Smooth muscle cell (in vitro differentiated cells): ENCODE results near the gene RTN4IP1. TPM values are rescaled to one million over a fixed set of nuclear protein-coding genes. Genes with fewer than 3 reads are reported as not detected.

Source experiments
- DNase-seq: peaks from one replicate; lab custom pipeline; 2025; ENCODE audit not compliant: unreplicated experiment; lab: John Stamatoyannopoulos, UW
- H2AFZ ChIP-seq: fragments of 200-600 bp; sonication (generic); 2 replicates; pipeline ENCODE4 v1.6.0; 2016; ENCODE audit warnings: antibody characterized with exemption, low read depth, mild to moderate bottlenecking
- H3F3A ChIP-seq: fragments of 200-600 bp; sonication (generic); 2 replicates; pipeline ENCODE4 v1.6.0; 2017; ENCODE audit warnings: antibody characterized with exemption, low read depth
- H3K27ac ChIP-seq: fragments of 200-600 bp; sonication (generic); 2 replicates; pipeline ENCODE4 v1.5.1; 2016; ENCODE audit warnings: low read depth, mild to moderate bottlenecking
- H3K27me3 ChIP-seq: fragments of 200-600 bp; sonication (generic); 2 replicates; pipeline ENCODE4 v1.6.1; 2016; ENCODE audit warnings: low read depth, mild to moderate bottlenecking
- H3K36me3 ChIP-seq: fragments of 200-600 bp; sonication (generic); 2 replicates; pipeline ENCODE4 v1.5.1; 2016; ENCODE audit warnings: low read depth
- H3K4me1 ChIP-seq: fragments of 200-600 bp; sonication (generic); 2 replicates; pipeline ENCODE4 v1.5.1; 2016; ENCODE audit warnings: low read depth
- H3K4me2 ChIP-seq: fragments of 200-600 bp; sonication (generic); 2 replicates; pipeline ENCODE4 v1.6.0; 2016; ENCODE audit warnings: mild to moderate bottlenecking
- H3K4me3 ChIP-seq: fragments of 200-600 bp; sonication (generic); 2 replicates; pipeline ENCODE4 v1.5.1; 2016; ENCODE audit warnings: mild to moderate bottlenecking
- H3K79me2 ChIP-seq: fragments of 200-600 bp; sonication (generic); 2 replicates; pipeline ENCODE4 v1.6.0; 2016; ENCODE audit warnings: low read depth, mild to moderate bottlenecking
- H3K9ac ChIP-seq: fragments of 200-600 bp; sonication (generic); 2 replicates; pipeline ENCODE4 v1.6.0; 2016; ENCODE audit warnings: low read depth
- H3K9me3 ChIP-seq: fragments of 200-600 bp; sonication (generic); replicated peaks from 2 replicates; pipeline ENCODE4 v1.5.1; 2016; ENCODE audit warnings: low read depth
- H4K20me1 ChIP-seq: fragments of 200-600 bp; sonication (generic); 2 replicates; pipeline ENCODE4 v1.6.0; 2016; ENCODE audit warnings: low read depth
- WGBS: methylation state at CpG from one replicate; pipeline ENCODE4 v1.1.7; 2016; ENCODE audit warnings: low lambda C conversion rate; 5-methylcytosine and 5-hydroxymethylcytosine counted together
- polyA plus RNA-seq: library from polyadenylated mRNA; unstranded; fragments of >200 nt; fragmentation: Nextera tagmentation; extraction: Ambion mirVana; gene quantifications from 2 replicates; pipeline ENCODE4 v1.2.1, GENCODE V29; 2016
- total RNA-seq: library from RNA; depleted of rRNA; stranded (reverse); fragments of >200 nt; gene quantifications from 2 replicates; pipeline ENCODE4 v1.2.3, GENCODE V29; 2014
- TF ChIP-seq, protein P1 (sequence below): fragments of 200-600 bp; sonication (generic); IDR thresholded peaks from 2 replicates; pipeline ENCODE4 v1.5.1; 2017; ENCODE audit warnings: borderline replicate concordance, mild to moderate bottlenecking, antibody characterized with exemption; ENCODE audit not compliant: insufficient read depth, poor library complexity, severe bottlenecking

The RTN4IP1 gene
- total and polyA plus RNA-seq, 2 experiments from 2014 or later, result 5.7 to 8.2 TPM

DNA sequence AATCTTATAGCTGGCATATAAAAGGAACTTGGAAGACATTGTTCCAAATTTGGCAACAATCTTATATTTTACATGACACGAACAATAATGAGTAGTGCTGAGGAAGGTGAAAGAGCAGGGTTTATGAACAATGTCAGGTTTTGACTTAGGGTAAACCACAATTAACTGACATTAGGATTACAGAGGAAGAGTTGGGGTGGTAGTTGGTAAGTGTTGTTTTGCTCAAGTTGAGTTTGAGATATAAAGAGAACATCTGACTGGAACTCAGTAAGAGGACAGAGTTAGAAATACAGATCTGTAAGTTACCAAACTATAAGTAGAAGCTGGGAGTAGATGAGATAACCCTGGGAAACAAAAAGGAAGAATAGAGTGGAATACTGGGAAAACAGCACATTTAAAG lies 15.1 kb downstream of the RTN4IP1 start:
- H4K20me1 ChIP-seq, result no peaks in the 10 kb centered on the region
- H3K27me3 ChIP-seq, result no peaks in the 10 kb centered on the region
- WGBS, result 73% methylated on average over 1 of the region's 1 CpG

DNA sequence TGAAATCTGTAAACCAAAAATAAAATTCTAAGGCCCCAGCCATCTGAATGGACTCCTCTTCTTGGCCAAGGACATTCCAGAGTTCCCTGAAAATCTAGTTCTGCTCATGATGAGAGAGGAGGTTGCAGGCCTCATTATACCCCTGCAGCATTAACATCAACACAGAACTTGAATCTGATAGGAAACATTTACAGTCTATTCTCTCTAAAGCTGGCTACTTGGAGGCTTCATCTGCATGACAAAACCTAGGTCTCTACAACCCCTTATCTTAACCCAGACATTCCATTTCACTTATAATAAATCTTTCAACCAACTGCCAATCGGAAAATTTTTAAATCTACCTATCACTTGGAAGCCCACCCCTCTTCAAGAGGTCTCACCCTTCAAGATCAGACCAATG lies 15.7 kb downstream of the RTN4IP1 start:
- no peaks in the 10 kb centered on the region for H3K9me3 ChIP-seq
- WGBS, result 69% methylated on average over 1 of the region's 1 CpG

More for the DNA sequence above, 15.1 kb downstream of the RTN4IP1 start:
- no peaks in the 10 kb centered on the region for H3F3A ChIP-seq
- H3K4me2 ChIP-seq, result no peak overlapping the region
- H3K27ac ChIP-seq, result no peak overlapping the region
- DNase-seq, result no peak
- no peaks in the 10 kb centered on the region for H3K4me1 ChIP-seq
- H3K9me3 ChIP-seq, result no peaks in the 10 kb centered on the region
- no peak overlapping the region for H3K9ac ChIP-seq
- no peak overlapping the region for H3K4me3 ChIP-seq
- no peaks in the 10 kb centered on the region for H3K79me2 ChIP-seq
- H2AFZ ChIP-seq, result no peak overlapping the region
- H3K36me3 ChIP-seq, result no peaks in the 10 kb centered on the region
- TF ChIP-seq, protein P1, sequence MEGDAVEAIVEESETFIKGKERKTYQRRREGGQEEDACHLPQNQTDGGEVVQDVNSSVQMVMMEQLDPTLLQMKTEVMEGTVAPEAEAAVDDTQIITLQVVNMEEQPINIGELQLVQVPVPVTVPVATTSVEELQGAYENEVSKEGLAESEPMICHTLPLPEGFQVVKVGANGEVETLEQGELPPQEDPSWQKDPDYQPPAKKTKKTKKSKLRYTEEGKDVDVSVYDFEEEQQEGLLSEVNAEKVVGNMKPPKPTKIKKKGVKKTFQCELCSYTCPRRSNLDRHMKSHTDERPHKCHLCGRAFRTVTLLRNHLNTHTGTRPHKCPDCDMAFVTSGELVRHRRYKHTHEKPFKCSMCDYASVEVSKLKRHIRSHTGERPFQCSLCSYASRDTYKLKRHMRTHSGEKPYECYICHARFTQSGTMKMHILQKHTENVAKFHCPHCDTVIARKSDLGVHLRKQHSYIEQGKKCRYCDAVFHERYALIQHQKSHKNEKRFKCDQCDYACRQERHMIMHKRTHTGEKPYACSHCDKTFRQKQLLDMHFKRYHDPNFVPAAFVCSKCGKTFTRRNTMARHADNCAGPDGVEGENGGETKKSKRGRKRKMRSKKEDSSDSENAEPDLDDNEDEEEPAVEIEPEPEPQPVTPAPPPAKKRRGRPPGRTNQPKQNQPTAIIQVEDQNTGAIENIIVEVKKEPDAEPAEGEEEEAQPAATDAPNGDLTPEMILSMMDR, result no peak

DNA sequence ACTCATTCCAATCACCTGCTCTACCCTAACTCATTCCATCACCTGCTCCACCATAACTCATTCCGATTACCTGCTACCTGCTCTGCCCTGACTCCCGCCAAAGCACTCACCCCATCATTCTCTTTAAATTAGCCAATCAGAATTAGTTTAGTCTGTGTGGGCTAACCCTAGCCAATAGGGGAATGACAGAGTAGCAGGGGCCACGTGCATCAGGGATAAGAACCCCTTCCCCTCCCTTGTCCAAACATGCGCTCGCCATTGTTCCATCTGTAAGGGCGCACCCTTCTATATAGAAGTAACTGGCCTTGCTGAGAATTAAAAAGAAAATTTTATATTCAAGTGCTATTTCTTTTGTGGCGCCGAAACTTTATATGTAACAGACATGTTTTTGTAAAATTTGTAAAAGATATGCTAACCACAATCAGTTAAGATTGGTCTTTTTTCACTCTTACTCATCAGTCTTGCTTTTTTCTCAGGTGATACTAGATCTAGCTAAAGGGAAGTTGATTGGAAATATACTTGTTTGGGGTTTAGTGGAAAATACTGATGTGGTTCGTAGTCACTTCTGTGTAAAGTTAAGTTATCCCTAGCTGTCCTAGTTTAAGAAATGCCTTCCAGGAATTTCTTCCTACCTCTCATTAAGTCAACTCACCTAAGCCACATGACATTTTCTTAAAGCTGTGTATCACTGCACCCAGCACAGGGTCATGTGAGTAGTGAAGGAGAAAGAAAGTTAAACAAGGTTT lies 16.5 kb downstream of the RTN4IP1 start:
- Histone ChIP-seq H3F3A (no peaks in the 10 kb centered on the region), H3K36me3 (no peaks in the 10 kb centered on the region), H3K4me2 (no peak overlapping the region), H3K27me3 (no peaks in the 10 kb centered on the region), H3K4me1 (no peaks in the 10 kb centered on the region), H3K27ac (no peak overlapping the region), H2AFZ (no peak overlapping the region), H3K4me3 (no peak overlapping the region), H4K20me1 (no peaks in the 10 kb centered on the region), H3K9me3 (no peaks in the 10 kb centered on the region), H3K79me2 (no peaks in the 10 kb centered on the region), H3K9ac (no peak overlapping the region)
- 96% methylated on average over 9 of the region's 9 CpGs for WGBS
- no peak for DNase-seq
- TF ChIP-seq, protein P1, result no peak

More for the DNA sequence above, 15.7 kb downstream of the RTN4IP1 start:
- Histone ChIP-seq H3K4me1 (no peaks in the 10 kb centered on the region), H3F3A (no peaks in the 10 kb centered on the region), H3K4me3 (no peak overlapping the region), H3K27ac (no peak overlapping the region), H3K9ac (no peak overlapping the region), H2AFZ (no peak overlapping the region), H3K4me2 (no peak overlapping the region), H3K36me3 (no peaks in the 10 kb centered on the region), H3K79me2 (no peaks in the 10 kb centered on the region), H3K27me3 (no peaks in the 10 kb centered on the region), H4K20me1 (no peaks in the 10 kb centered on the region)
- no peak for DNase-seq
- TF ChIP-seq, protein P1, result no peak

DNA sequence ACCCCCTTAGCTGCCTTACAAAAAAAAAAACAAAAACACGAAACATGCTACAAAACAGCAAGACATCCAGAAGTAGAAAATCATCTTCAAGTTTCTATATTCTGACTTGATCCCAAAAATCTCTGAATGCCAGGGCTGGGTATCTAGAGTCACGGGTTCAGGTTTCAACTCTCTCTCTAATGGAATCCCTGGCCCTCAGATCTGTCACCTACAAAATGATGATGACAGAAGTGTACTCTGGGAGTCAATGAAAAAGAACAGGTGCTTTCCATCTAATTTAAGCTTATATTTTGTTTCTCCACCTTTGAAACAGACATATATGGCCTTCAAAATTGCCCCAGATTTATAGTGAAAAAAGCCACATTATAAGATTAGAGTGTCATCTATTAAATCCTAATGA lies 18.3 kb downstream of the RTN4IP1 start:
- Histone ChIP-seq H3K36me3 (no peaks in the 10 kb centered on the region), H4K20me1 (no peaks in the 10 kb centered on the region), H3K9me3 (no peaks in the 10 kb centered on the region), H3K27me3 (no peaks in the 10 kb centered on the region), H3K4me3 (no peak overlapping the region), H3F3A (no peaks in the 10 kb centered on the region), H3K9ac (no peak overlapping the region), H3K27ac (no peak overlapping the region), H3K4me1 (no peaks in the 10 kb centered on the region), H2AFZ (no peak overlapping the region), H3K4me2 (no peak overlapping the region), H3K79me2 (no peaks in the 10 kb centered on the region)
- TF ChIP-seq, protein P1, result no peak
- 100% methylated on average over 2 of the region's 2 CpGs for WGBS
- no peak for DNase-seq
